GM12878 (cell line): ENCODE data around the gene RPEL1. TPM values are rescaled to one million over a fixed set of nuclear protein-coding genes. Genes with fewer than 3 reads are reported as not detected.

Experiments
- ATAC-seq: fragments of 200-7000 bp; cut with Tn5 transposase; 3 replicates; pipeline ENCODE4 v1.9.1; 2020; ENCODE audit warnings: mild to moderate bottlenecking, moderate library complexity
- BruUV-seq: library from RNA; stranded (reverse); fragments of 400-500 nt; replicated peaks from 2 replicates; lab custom pipeline; 2021; lab: Mats Ljungman, UMichigan
- CTCF ChIA-PET: fragments of 300-600 bp; sonication (Branson Sonifier 250); formaldehyde crosslinking; extraction: SDS; loops from one replicate; lab custom pipeline; 2021; ENCODE audit warnings: inconsistent platforms; lab: Yijun Ruan, JAX
- POLR2A ChIA-PET: fragments of 350-600 bp; formaldehyde crosslinking; extraction: SDS; loops from one replicate; lab custom pipeline; 2021; ENCODE audit warnings: inconsistent platforms; lab: Charles Lee
- RAD21 ChIA-PET: fragments of 300-600 bp; sonication (Branson Sonifier 250); formaldehyde crosslinking; loops from one replicate; lab custom pipeline; 2023; ENCODE audit warnings: antibody characterized with exemption; ENCODE audit not compliant: unreplicated experiment; lab: Charles Lee
- SMC1A ChIA-PET: fragments of 300-600 bp; sonication (Branson Sonifier 250); formaldehyde crosslinking; loops from one replicate; lab custom pipeline; 2023; ENCODE audit not compliant: unreplicated experiment, uncharacterized antibody; lab: Charles Lee
- DNase-seq: peaks from one replicate; pipeline ENCODE4 v3.0.0-alpha.2; 2011; ENCODE audit warnings: low read depth, low spot score
- FAIRE-seq: peaks from 3 replicates; lab custom pipeline; 2011; peaks lifted over from hg19 to GRCh38; lab: Jason Lieb, UNC
- H2AFZ ChIP-seq: 2 replicates; pipeline ENCODE4 v1.6.0; 2011; ENCODE audit warnings: low read depth, low read length, control low read depth; ENCODE audit not compliant: control insufficient read depth
- H3K27ac ChIP-seq: 2 replicates; pipeline ENCODE4 v1.5.1; 2011; ENCODE audit warnings: control low read depth; ENCODE audit not compliant: control insufficient read depth, insufficient read depth
- H3K27me3 ChIP-seq, 2 experiments: replicated peaks in 1 of 2; 2 replicates each; pipeline versions ENCODE4 v1.6.0 to v1.6.1; 2011; ENCODE audit warnings: low read length in 1 of 2; ENCODE audit not compliant: control insufficient read depth in 2 of 2, insufficient read depth in 2 of 2
- H3K36me3 ChIP-seq, 2 experiments: 2 replicates each; pipeline ENCODE4 v1.5.1; 2011; ENCODE audit warnings: low read length in 1 of 2; ENCODE audit not compliant: control insufficient read depth in 2 of 2, insufficient read depth in 2 of 2
- H3K4me1 ChIP-seq: 2 replicates; pipeline ENCODE4 v1.6.1; 2011; ENCODE audit warnings: mild to moderate bottlenecking, low read length, moderate library complexity, mixed read lengths; ENCODE audit not compliant: control insufficient read depth, insufficient read depth
- H3K4me2 ChIP-seq: 2 replicates; pipeline ENCODE4 v1.6.0; 2011; ENCODE audit warnings: control low read depth; ENCODE audit not compliant: control insufficient read depth, insufficient read depth
- H3K4me3 ChIP-seq: fragments of 200-600 bp; sonication (generic); 2 replicates; pipeline ENCODE4 v1.5.1; 2016
- H3K79me2 ChIP-seq: 2 replicates; pipeline ENCODE4 v1.6.0; 2011; ENCODE audit warnings: low read length; ENCODE audit not compliant: control insufficient read depth, insufficient read depth
- H3K9ac ChIP-seq: 2 replicates; pipeline ENCODE4 v1.8.0; 2011; ENCODE audit warnings: low read length, control low read depth, mixed read lengths; ENCODE audit not compliant: control insufficient read depth, insufficient read depth
- H3K9me3 ChIP-seq: replicated peaks from 3 replicates; pipeline ENCODE4 v1.5.1; 2011; ENCODE audit warnings: mild to moderate bottlenecking, low read length; ENCODE audit not compliant: control insufficient read depth, insufficient read depth
- H4K20me1 ChIP-seq: 2 replicates; pipeline ENCODE4 v1.6.0; 2011; ENCODE audit not compliant: control insufficient read depth, insufficient read depth
- BMI1 ChIP-seq: fragments of 450-650 bp; IDR thresholded peaks from 2 replicates; pipeline ENCODE4 v1.6.1; 2016; ENCODE audit warnings: mild to moderate bottlenecking, moderate library complexity, borderline replicate concordance
- MTA2 ChIP-seq: fragments of 450-650 bp; IDR thresholded peaks from 2 replicates; pipeline ENCODE4 v1.6.1; 2016; ENCODE audit warnings: low read depth, mild to moderate bottlenecking, moderate library complexity
- PAX8 ChIP-seq: fragments of 450-650 bp; IDR thresholded peaks from 2 replicates; pipeline ENCODE4 v1.6.1; 2017; ENCODE audit warnings: mild to moderate bottlenecking, moderate library complexity
- POU2F2 ChIP-seq: IDR thresholded peaks from 3 replicates; pipeline ENCODE4 v1.6.1; 2011; ENCODE audit warnings: low read depth, mild to moderate bottlenecking, low read length, borderline replicate concordance
- RCOR1 ChIP-seq: conservative IDR thresholded peaks from 2 replicates; pipeline ENCODE4 v1.6.1; 2012; ENCODE audit warnings: low read depth, low read length, improper control_type of control experiment
- SMARCA5 ChIP-seq: fragments of 450-650 bp; IDR thresholded peaks from 2 replicates; pipeline ENCODE4 v1.6.1; 2017; ENCODE audit warnings: mild to moderate bottlenecking
- SUPT20H ChIP-seq: IDR thresholded peaks from 2 replicates; pipeline ENCODE4 v1.6.1; 2011; ENCODE audit warnings: low read depth, mild to moderate bottlenecking, low read length, moderate library complexity, borderline replicate concordance; ENCODE audit not compliant: control insufficient read depth
- TAF1 ChIP-seq: IDR thresholded peaks from 2 replicates; pipeline ENCODE4 v1.6.1; 2011; ENCODE audit warnings: mild to moderate bottlenecking, low read depth, low read length, borderline replicate concordance
- WGBS: methylation state at CpG from one replicate; pipeline ENCODE4 v1.1.6; 2016; ENCODE audit warnings: low lambda C conversion rate; ENCODE audit not compliant: insufficient replicate concordance, insufficient coverage; ENCODE audit errors: missing lambda C conversion rate; 5-methylcytosine and 5-hydroxymethylcytosine counted together
- in situ Hi-C: fragments of 300-500 bp; cut with MboI; formaldehyde crosslinking; loops from 9 replicates; pipeline ENCODE4 v1.14.3; 2018; ENCODE audit warnings: mixed read lengths
- intact Hi-C: fragments of 100-400 bp; cut with micrococcal nuclease; formaldehyde crosslinking; loops from one replicate; pipeline ENCODE4 v1.14.2; 2022; ENCODE audit not compliant: unreplicated experiment
- polyA plus RNA-seq, 11 experiments: library from polyadenylated mRNA; depleted of rRNA in 4 of 11; unstranded in 6 of 11; stranded (reverse) in 5 of 11; fragments of >200 nt; fragmentation: Nextera tagmentation in 4 of 11; fragmentation: Illumina TruSeq in 1 of 11; extraction: Ambion mirVana in 4 of 11; extraction: Trizol in 1 of 11; gene quantifications; 1 replicate in 1 of 11; 2 replicates in 10 of 11; pipeline versions ENCODE4 v1.2.1 to v1.2.3, GENCODE V29; 2011 to 2016; ENCODE audit warnings: inconsistent platforms in 2 of 11, missing spikeins in 2 of 11, low read depth in 1 of 11
- total RNA-seq, 4 experiments: library from RNA; depleted of rRNA in 3 of 4; stranded (reverse); fragments of >200 nt in 3 of 4; fragmentation: Illumina TruSeq in 1 of 4; extraction: Trizol in 1 of 4; gene quantifications; 2 replicates each; pipeline versions ENCODE4 v1.2.1 to v1.2.3, GENCODE V29; 2013 to 2021
- TF ChIP-seq, protein P1 (sequence below): fragments of 450-650 bp; conservative IDR thresholded peaks from 2 replicates; pipeline ENCODE4 v1.6.1; 2017; ENCODE audit warnings: mild to moderate bottlenecking, moderate library complexity
- TF ChIP-seq, protein P2 (sequence below): fragments of 450-650 bp; formaldehyde crosslinking; IDR thresholded peaks from 2 replicates; pipeline ENCODE4 v1.4.0; 2022; ENCODE audit warnings: mild to moderate bottlenecking, moderate library complexity

RPEL1 gene
- total and polyA plus RNA-seq, 10 of the 15 experiments (the other 5 are each of a cell fraction or from before 2014, with no cell fraction given): 0.04 to 0.08 (median 0.06) TPM; not detected in 6

GRCh38 chr10:103197174-103197573, 48.5 kb upstream of the RPEL1 start:
- FAIRE-seq: no peak
- H3K36me3 ChIP-seq: no peaks in the 10 kb centered on the region
- H3K9ac ChIP-seq: no peak overlapping the region
- intact Hi-C loops: loop anchor here (10.0 kb wide), 1 partner anchor 552 kb away; the partner anchor contains the start of gene TRIM8
- ChIA-PET POLR2A (interaction anchor here (1.2 kb wide), 1 partner anchor 75 kb away, joined by 3 read pairs; no protein-coding TSS in a partner anchor), CTCF (interaction anchor here (0.7 to 1.3 kb wide), 4 partner anchors 22 to 49 kb away, joined by 3 read pairs; no protein-coding TSS in a partner anchor), SMC1A (interaction anchor here (1.0 to 1.1 kb wide), 2 partner anchors 133 to 219 kb away, joined by 3 read pairs; no protein-coding TSS in a partner anchor), RAD21 (interaction anchor here (0.6 kb wide), 1 partner anchor 23 kb away, joined by 3 read pairs; no protein-coding TSS in a partner anchor)
- H3K9me3 ChIP-seq: no peaks in the 10 kb centered on the region
- no peak overlapping the region for H3K4me2 ChIP-seq
- peaks cover 4% of the 10 kb centered on the region for H3K4me1 ChIP-seq
- in situ Hi-C loops: no loop called here
- peaks cover 7% of the 10 kb centered on the region for H3K79me2 ChIP-seq
- H3K27me3 ChIP-seq: no peaks in the 10 kb centered on the region
- no peak overlapping the region for H3K27ac ChIP-seq
- WGBS: 93% methylated on average over 3 of the region's 3 CpGs
- no peak overlapping the region for H2AFZ ChIP-seq
- TF ChIP-seq RCOR1: no peak
- DNase-seq: no peak
- BruUV-seq: no TSS peak
- ATAC-seq: no peak
- H4K20me1 ChIP-seq: no peaks in the 10 kb centered on the region
- H3K4me3 ChIP-seq: no peak overlapping the region

DNA sequence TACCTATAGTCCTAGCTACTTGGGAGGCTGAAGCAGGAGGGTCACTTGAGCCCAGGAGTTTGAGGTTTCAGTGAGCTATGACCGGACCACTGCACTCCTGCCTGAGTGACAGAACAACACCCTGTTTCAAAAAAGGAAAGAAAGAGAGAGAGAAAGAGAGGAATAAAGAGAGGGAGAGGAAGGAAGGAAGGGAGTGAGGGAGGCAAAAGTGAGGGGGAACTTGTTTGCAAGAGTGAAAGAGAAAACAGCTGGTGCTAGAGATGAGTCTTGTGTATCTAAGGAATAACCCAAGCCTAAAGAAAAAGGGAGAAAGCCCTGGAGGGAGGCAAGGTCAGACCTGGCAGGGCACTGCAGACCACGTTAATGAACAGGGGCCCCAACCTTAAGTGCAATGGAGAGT, 47.8 kb upstream of the RPEL1 start:
- H3K4me2 ChIP-seq: no peak overlapping the region
- intact Hi-C loops (loop anchor here (10.0 kb wide), 1 partner anchor 553 kb away; the partner anchor contains the start of gene TRIM8), in situ Hi-C loops (no loop called here)
- FAIRE-seq (no peak), ATAC-seq (no peak), DNase-seq (no peak)
- peaks cover 4% of the 10 kb centered on the region for H3K4me1 ChIP-seq
- no peaks in the 10 kb centered on the region for H3K36me3 ChIP-seq
- ChIA-PET CTCF (no interaction called here), SMC1A (no interaction called here), RAD21 (no interaction called here), POLR2A (interaction anchor here (1.2 kb wide), 1 partner anchor 76 kb away, joined by 3 read pairs; no protein-coding TSS in a partner anchor)
- WGBS: 53% methylated on average over 2 of the region's 2 CpGs
- no peak overlapping the region for H3K27ac ChIP-seq
- BruUV-seq: no TSS peak
- no peak overlapping the region for H2AFZ ChIP-seq
- H4K20me1 ChIP-seq: no peaks in the 10 kb centered on the region
- no peaks in the 10 kb centered on the region for H3K27me3 ChIP-seq
- H3K9me3 ChIP-seq: no peaks in the 10 kb centered on the region
- no peak overlapping the region for H3K9ac ChIP-seq
- H3K4me3 ChIP-seq: no peak overlapping the region
- H3K79me2 ChIP-seq: no peaks in the 10 kb centered on the region
- TF ChIP-seq POU2F2 (no peak), SMARCA5 (no peak), SUPT20H (no peak), TAF1 (no peak), BMI1 (no peak), PAX8 (no peak), MTA2 (no peak)
- TF ChIP-seq, protein P1, sequence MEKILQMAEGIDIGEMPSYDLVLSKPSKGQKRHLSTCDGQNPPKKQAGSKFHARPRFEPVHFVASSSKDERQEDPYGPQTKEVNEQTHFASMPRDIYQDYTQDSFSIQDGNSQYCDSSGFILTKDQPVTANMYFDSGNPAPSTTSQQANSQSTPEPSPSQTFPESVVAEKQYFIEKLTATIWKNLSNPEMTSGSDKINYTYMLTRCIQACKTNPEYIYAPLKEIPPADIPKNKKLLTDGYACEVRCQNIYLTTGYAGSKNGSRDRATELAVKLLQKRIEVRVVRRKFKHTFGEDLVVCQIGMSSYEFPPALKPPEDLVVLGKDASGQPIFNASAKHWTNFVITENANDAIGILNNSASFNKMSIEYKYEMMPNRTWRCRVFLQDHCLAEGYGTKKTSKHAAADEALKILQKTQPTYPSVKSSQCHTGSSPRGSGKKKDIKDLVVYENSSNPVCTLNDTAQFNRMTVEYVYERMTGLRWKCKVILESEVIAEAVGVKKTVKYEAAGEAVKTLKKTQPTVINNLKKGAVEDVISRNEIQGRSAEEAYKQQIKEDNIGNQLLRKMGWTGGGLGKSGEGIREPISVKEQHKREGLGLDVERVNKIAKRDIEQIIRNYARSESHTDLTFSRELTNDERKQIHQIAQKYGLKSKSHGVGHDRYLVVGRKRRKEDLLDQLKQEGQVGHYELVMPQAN: no peak
- TF ChIP-seq, protein P2, sequence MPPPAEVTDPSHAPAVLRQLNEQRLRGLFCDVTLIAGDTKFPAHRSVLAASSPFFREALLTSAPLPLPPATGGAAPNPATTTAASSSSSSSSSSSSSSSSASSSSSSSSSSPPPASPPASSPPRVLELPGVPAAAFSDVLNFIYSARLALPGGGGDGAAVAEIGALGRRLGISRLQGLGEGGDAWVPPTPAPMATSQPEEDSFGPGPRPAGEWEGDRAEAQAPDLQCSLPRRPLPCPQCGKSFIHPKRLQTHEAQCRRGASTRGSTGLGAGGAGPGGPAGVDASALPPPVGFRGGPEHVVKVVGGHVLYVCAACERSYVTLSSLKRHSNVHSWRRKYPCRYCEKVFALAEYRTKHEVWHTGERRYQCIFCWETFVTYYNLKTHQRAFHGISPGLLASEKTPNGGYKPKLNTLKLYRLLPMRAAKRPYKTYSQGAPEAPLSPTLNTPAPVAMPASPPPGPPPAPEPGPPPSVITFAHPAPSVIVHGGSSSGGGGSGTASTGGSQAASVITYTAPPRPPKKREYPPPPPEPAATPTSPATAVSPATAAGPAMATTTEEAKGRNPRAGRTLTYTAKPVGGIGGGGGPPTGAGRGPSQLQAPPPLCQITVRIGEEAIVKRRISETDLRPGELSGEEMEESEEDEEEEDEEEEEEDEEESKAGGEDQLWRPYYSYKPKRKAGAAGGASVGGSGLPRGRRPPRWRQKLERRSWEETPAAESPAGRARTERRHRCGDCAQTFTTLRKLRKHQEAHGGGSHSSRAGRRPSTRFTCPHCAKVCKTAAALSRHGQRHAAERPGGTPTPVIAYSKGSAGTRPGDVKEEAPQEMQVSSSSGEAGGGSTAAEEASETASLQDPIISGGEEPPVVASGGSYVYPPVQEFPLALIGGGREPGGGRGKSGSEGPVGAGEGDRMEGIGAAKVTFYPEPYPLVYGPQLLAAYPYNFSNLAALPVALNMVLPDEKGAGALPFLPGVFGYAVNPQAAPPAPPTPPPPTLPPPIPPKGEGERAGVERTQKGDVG (CRISPR knock-in tag): no peak
